LNCAP (cell line): ENCODE data around the gene FUT3.
A peak's percentile ranks its signal among the peaks of the same experiment; 100 is the strongest.

ENCODE experiments used
- TF ChIP-seq, protein P1 (sequence below): fragments of 450-650 bp; IDR thresholded peaks from 2 replicates; pipeline ENCODE4 v1.5.1; 2017; ENCODE audit warnings: mild to moderate bottlenecking

The FUT3 gene

GRCh38 chr19:5823579-5824281 is 27.5 kb downstream of the FUT3 start:
- TF ChIP-seq, protein P1, sequence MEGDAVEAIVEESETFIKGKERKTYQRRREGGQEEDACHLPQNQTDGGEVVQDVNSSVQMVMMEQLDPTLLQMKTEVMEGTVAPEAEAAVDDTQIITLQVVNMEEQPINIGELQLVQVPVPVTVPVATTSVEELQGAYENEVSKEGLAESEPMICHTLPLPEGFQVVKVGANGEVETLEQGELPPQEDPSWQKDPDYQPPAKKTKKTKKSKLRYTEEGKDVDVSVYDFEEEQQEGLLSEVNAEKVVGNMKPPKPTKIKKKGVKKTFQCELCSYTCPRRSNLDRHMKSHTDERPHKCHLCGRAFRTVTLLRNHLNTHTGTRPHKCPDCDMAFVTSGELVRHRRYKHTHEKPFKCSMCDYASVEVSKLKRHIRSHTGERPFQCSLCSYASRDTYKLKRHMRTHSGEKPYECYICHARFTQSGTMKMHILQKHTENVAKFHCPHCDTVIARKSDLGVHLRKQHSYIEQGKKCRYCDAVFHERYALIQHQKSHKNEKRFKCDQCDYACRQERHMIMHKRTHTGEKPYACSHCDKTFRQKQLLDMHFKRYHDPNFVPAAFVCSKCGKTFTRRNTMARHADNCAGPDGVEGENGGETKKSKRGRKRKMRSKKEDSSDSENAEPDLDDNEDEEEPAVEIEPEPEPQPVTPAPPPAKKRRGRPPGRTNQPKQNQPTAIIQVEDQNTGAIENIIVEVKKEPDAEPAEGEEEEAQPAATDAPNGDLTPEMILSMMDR: peak; percentile 47; the same call in 1 of the 2 replicates

DNA sequence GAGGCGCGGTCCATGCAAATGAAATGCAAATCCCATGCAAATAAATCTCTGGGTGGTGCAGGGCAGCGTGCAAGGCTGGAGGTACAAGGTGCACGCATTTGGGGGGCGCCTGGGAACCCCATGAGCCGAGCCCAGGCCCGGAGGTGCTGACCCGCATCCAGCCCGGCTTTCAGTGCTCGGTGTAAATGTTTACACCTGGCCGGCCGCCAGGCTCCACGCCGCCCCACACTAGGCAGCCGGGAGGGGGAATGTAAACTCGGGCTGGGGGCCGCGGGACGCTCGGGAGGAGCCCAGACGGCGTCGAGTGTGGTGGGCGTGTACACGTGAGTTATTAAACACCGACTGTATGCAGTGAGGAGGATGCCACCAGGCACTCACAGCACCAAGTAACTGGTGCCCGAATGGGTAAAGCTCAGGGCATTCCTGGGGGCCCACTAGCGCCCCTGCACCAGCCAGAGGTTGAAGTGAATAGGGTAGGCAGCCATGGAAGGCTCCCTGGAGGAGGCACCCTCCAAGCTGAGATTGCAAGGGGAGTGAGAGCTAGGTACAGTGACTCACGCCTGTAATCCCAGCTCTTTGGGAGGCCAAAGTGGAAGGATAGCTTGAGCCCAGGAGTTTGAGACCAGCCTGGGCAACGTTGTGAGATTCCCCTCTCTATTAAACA is 28.9 kb downstream of the FUT3 start:
- TF ChIP-seq, protein P1: no peak

GRCh38 chr19:5821521-5822180 is 29.6 kb downstream of the FUT3 start:
- TF ChIP-seq, protein P1: no peak

DNA sequence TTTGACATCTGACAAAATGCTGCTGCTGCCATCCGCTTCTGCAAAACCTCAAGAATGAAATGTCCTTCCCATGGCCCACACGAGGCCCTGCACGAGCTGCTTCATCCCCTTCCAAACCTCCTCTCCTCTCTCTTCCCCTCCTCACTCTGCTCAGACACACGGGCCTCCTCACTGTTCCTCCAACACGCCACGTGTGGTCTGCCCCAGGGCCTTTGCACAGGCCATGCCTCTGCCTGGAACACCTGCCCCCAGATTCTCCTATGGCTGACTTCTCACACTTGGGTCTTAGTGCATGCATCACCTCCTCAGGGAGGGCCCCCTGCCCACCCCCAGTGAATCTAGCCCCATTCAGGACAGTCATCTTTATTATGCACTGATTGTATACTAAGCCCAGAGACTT is 30.5 kb downstream of the FUT3 start:
- TF ChIP-seq, protein P1: no peak

- TF ChIP-seq, protein P1: no peak
Observed at GRCh38 chr19:5818594-5818993, 32.7 kb downstream of the FUT3 start.

GRCh38 chr19:5817218-5817617 is 34.0 kb downstream of the FUT3 start:
- TF ChIP-seq, protein P1: no peak

DNA sequence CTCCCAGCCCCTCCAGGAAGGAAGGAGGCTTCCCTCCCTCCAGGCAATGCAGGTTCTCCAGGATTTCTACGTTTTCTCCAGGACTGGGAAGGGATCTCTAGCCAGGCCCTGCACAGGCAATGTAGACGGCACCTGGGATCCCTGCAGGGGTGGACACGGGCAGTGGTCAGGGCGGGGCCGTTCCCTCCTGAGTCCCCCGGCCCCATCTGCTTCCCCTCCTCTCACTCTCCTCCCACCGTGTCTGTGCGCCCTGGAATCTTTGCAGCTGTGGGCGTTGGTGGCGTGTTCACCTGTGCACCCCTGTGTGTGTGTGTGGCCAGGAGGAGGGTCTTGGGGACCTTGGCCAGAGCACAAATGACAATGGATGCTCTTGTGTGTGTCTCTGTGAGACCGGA is 36.4 kb downstream of the FUT3 start:
- TF ChIP-seq, protein P1: no peak
